Measurements from ENCODE around the gene ADCY5. TPM values are rescaled to one million over a fixed set of nuclear protein-coding genes. Genes with fewer than 3 reads are reported as not detected.

The ADCY5 gene
- total RNA-seq, 1 donor: under 0.01 TPM

DNA sequence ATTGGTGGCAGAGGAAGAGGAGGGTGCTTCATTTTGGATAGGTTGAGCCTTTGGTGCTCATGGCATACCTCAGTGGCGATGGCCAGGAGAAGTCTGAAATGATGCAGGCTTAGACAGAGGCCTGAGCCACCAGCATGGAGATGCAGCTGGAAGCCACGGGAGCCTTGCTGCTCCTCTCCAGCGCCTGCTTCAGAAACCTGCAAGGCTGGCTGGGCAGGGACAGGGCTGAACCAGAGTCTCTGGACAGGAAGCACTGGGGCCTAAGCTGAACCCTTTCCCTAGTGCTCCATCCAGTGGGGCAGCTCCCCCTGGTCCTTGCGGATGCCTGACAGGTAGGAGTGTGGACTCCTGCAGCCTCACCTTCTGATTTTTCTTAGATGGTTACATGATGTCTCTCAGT is 36.7 kb upstream of the ADCY5 start:
- no peak overlapping the region for H3K4me3 ChIP-seq (ENCODE audit: low read depth, low read length)
- DNase-seq (ENCODE audit: low read depth): no peak
- TF ChIP-seq, protein P1, sequence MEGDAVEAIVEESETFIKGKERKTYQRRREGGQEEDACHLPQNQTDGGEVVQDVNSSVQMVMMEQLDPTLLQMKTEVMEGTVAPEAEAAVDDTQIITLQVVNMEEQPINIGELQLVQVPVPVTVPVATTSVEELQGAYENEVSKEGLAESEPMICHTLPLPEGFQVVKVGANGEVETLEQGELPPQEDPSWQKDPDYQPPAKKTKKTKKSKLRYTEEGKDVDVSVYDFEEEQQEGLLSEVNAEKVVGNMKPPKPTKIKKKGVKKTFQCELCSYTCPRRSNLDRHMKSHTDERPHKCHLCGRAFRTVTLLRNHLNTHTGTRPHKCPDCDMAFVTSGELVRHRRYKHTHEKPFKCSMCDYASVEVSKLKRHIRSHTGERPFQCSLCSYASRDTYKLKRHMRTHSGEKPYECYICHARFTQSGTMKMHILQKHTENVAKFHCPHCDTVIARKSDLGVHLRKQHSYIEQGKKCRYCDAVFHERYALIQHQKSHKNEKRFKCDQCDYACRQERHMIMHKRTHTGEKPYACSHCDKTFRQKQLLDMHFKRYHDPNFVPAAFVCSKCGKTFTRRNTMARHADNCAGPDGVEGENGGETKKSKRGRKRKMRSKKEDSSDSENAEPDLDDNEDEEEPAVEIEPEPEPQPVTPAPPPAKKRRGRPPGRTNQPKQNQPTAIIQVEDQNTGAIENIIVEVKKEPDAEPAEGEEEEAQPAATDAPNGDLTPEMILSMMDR (IDR thresholded peaks at IDR 0.05; ENCODE audit: insufficient read depth, low read length): no peak

DNA sequence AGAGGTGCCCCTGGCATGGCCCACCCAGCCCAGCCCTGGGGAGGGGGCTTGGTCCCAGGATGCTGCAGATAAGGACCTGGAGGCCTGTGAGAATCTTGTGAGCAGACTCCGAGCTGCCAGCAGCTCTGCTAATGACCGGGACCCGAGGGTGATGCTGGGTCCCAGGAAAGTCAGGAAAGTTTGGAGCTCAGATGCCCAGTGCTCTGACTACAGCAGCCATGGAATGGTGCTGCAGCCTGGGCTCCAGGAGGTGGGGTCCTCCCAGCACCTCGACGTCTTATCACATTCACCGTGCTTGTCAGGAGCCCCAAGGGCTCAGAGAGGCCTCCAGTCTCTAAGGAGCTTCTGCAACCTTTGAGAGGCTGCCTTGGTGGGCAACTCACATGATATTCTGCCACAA is 34.3 kb upstream of the ADCY5 start:
- no peak overlapping the region for H3K4me3 ChIP-seq (ENCODE audit: low read depth, low read length)
- TF ChIP-seq, protein P1 (IDR thresholded peaks at IDR 0.05; ENCODE audit: insufficient read depth, low read length): no peak
- no peak for DNase-seq (ENCODE audit: low read depth)

DNA sequence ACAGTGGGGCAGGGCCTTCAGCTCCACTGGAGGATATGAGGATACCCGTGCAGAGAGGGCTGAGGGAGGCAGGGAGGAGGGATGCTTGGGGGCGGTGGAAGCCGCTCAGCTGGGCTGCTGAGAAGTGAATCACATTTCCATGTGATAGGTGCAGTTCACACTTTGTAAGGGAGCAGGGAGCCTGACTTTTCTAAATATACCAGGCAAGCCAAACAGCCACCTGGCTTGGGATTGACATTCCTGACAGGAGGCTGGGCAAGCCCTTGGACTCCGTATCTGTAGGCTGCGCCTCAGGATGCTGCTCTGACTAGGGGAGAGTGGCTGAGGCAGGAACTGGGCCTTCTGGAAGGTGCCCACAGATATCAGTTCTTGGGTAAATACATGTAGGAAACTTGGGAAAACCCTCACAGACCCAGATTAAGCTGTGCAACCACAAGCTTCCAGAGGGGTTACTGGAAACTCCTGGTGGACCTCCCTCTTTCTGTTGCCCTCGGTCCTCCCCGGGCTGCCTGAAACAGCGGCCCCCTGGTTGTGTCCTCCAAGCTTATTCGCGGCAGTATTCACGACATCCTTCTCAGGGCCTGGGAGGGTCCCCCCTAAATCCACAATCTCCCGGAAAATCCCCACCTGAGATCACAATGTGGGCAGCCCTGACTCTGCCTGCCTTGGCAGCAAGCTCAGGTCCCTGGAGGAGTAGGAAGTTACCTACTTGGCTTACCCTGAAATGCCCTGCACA is 33.0 kb upstream of the ADCY5 start:
- no peak for DNase-seq (ENCODE audit: low read depth)

DNA sequence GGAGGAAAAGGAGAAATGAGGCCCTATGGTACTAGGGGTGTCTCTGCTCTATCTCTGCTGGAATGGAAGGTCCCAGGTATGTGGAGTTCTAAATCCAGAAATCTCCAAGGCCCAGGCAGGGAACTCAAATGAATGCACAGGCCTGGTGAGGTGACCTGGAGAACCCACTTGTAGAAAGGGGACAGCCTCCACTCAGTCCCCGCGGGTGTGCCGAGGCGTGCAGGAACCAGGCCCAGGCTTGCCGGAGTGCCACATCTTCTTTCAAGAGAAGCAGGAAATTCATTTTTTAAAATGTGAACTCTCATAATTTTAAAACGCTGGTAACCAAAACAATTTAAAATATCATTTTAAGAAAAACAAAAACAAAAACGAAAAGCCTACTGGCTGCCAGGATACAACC is 32.2 kb upstream of the ADCY5 start:
- H3K4me3 ChIP-seq (ENCODE audit: low read depth, low read length): no peak overlapping the region
- no peak for DNase-seq (ENCODE audit: low read depth)
- TF ChIP-seq, protein P1 (IDR thresholded peaks at IDR 0.05; ENCODE audit: insufficient read depth, low read length): no peak

More for the DNA sequence above, 33.0 kb upstream of the ADCY5 start:
- H3K4me3 ChIP-seq (ENCODE audit: low read depth, low read length): no peak overlapping the region
- TF ChIP-seq, protein P1 (IDR thresholded peaks at IDR 0.05; ENCODE audit: insufficient read depth, low read length): no peak

DNA sequence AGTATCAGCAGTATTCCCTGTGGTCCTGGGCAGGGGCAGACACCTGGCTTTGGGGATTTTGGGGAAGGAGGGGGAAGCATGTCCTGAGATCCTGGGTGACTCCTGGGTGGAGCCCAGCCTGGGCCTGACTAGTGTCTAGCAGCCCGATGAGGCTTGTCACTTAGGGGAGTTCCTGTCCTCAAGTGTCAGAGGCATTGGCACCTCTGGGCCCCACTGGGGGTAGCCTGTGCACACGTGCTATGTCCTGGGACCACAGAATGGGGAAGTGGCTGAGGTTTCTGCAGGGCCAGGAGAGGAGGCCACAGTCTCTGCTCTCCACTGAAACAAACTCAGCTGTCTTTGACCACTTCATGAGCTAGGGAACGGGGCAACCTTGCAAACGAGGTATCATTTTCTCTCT is 31.5 kb upstream of the ADCY5 start:
- no peak for DNase-seq (ENCODE audit: low read depth)
- H3K4me3 ChIP-seq (ENCODE audit: low read depth, low read length): no peak overlapping the region
- TF ChIP-seq, protein P1 (IDR thresholded peaks at IDR 0.05; ENCODE audit: insufficient read depth, low read length): no peak

DNA sequence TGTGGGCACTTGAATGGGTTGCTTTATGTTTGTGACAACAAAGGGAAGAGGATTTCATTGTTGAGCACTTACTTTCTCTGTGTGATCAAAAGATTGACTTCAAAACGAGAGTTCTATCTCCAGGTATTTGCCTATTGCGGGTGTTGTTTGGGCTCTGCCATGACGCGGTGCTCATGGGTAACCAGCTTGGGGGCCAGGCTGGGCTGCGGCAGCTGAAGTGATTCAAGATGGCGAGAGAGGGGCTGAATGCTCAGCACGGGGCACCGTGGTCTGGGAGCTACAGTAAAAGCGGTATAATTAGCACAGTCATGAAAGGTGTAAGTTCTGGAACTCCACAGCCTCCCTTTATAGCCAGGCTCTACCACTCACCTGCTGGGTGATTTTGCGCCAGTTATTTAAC is 31.0 kb upstream of the ADCY5 start:
- TF ChIP-seq, protein P1 (IDR thresholded peaks at IDR 0.05; ENCODE audit: insufficient read depth, low read length): no peak
- H3K4me3 ChIP-seq (ENCODE audit: low read depth, low read length): no peak overlapping the region
- no peak for DNase-seq (ENCODE audit: low read depth)

DNA sequence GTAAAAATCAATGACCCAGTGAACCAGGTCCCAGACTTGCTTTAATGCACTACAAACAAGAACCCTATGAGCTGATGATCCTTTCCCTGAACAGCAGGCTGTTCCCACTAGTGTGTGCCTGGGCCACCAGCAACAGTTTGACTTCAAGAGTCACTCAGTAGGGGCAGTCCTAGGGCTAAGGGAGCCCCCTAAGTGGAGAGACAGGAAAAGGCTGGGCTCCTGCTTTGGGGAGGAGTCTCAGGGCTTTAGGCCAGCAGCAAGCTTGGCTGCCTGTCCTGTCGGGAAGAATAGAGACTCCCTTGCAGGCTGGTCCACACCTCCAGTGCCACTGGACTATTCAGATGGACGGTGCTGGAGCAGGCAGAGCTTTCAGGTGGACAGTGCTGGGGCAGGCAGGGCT is 29.4 kb upstream of the ADCY5 start:
- no peak overlapping the region for H3K4me3 ChIP-seq (ENCODE audit: low read depth, low read length)
- no peak for DNase-seq (ENCODE audit: low read depth)
- TF ChIP-seq, protein P1 (IDR thresholded peaks at IDR 0.05; ENCODE audit: insufficient read depth, low read length): no peak

Data from fibroblast of the aortic adventitia (primary cell).